Activated naive CD4-positive, alpha-beta T cell treated with anti-CD3 and anti-CD28 coated beads for 36 hours (primary cell): Measurements from ENCODE around the gene TNFAIP1. TPM values are rescaled to one million over a fixed set of nuclear protein-coding genes. Genes with fewer than 3 reads are reported as not detected.
A peak's percentile ranks its signal among the peaks of the same experiment; 100 is the strongest.
"Not testable (repeated sequence)": the region's sequence is repeated elsewhere in the genome, so short reads cannot be mapped to it uniquely, and the experiment has no call there.

ENCODE experiments used
- CTCF ChIA-PET: fragments of 350-600 bp; sonication (Branson Sonifier 250); formaldehyde crosslinking; loops from one replicate; lab custom pipeline; 2021; ENCODE audit warnings: antibody characterized with exemption; lab: Charles Lee
- DNase-seq: peaks from one replicate; pipeline ENCODE4 v3.0.0-alpha.2; 2020
- H3K27ac Mint-ChIP-seq: one replicate; pipeline ENCODE4 v1.8.0; 2021; ENCODE audit warnings: mild to moderate bottlenecking, mixed read lengths
- H3K27me3 Mint-ChIP-seq: one replicate; pipeline ENCODE4 v1.8.0; 2021; ENCODE audit warnings: low read depth, mixed read lengths
- H3K36me3 Mint-ChIP-seq: one replicate; pipeline ENCODE4 v1.8.0; 2021; ENCODE audit warnings: low read depth, mixed read lengths
- H3K4me1 Mint-ChIP-seq: one replicate; pipeline ENCODE4 v1.8.0; 2021; ENCODE audit warnings: low read depth, mixed read lengths
- H3K4me3 Mint-ChIP-seq: one replicate; pipeline ENCODE4 v1.8.0; 2021; ENCODE audit warnings: mild to moderate bottlenecking, moderate library complexity, mixed read lengths
- H3K9me3 Mint-ChIP-seq: one replicate; pipeline ENCODE4 v1.8.0; 2021; ENCODE audit warnings: mixed read lengths
- intact Hi-C: fragments of 100-400 bp; cut with micrococcal nuclease; formaldehyde crosslinking; loops from one replicate; pipeline ENCODE4 v1.15.1; 2023
- total RNA-seq, 2 experiments: library from RNA; stranded (reverse); gene quantifications; one replicate each; pipeline ENCODE4 v1.2.3, GENCODE V29; 2021

Gene TNFAIP1
- total RNA-seq, 2 experiments from 2014 or later, result 18.6 to 18.7 TPM

DNA sequence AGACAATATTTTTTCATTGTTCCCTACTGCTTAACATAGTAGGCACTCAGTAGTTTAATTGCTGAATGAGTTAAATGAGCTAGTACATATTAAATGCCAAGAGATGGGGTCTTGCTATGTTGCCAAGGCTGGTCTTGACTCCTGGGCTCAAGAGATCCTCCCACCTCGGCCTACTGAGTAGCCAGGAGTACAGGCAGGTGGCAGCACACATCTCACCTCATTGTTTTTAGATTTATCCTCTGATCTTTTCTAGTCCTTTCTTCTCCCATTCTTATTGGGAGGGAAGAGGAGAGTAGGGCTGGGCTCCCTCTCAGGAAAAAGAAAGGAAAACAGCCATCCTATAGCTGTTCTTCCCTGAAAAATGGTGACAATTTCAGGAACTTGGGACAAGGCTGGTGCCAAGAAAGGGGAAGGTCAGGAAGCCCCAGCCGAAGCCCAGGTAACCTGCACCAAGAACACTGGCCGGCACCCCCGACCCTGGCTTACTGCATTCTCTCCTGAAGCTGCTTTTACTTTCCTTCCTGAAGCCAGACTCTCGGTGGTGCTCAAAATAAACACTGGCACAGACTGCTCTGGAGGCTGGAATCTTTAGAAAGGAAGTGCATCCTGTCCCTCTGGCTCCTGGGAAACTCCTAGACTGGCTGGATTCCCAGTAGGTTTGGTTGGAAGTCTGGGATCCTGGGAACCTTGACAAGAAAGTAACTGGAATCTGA, 2.7 kb downstream of the TNFAIP1 start:
- Mint-ChIP-seq H3K9me3 (no peaks in the 10 kb centered on the region), H3K4me1 (peaks cover 31% of the 10 kb centered on the region), H3K4me3 (no peak overlapping the region), H3K27me3 (no peaks in the 10 kb centered on the region), H3K27ac (no peak overlapping the region), H3K36me3 (peaks cover 6% of the 10 kb centered on the region)
- DNase-seq, result no peak
- CTCF ChIA-PET, result interaction anchor here (0.9 to 1.1 kb wide), 3 partner anchors 19 to 87 kb away, joined by 3 to 4 read pairs (median 3); partner anchors contain the start of gene POLDIP2
- intact Hi-C loops, result loop anchor here (5.0 to 10.0 kb wide), 2 partner anchors 234 to 293 kb away; partner anchors contain the start of genes NLK and PIGS

GRCh38 chr17:28338769-28339212, 3.2 kb downstream of the TNFAIP1 start:
- not testable (repeated sequence) for H3K9me3 Mint-ChIP-seq, H3K4me3 Mint-ChIP-seq, DNase-seq, H3K27ac Mint-ChIP-seq, H3K27me3 Mint-ChIP-seq, H3K36me3 Mint-ChIP-seq
- CTCF ChIA-PET, result interaction anchor here (1.0 kb wide), 1 partner anchor 78 kb away, joined by 4 read pairs; no protein-coding TSS in a partner anchor
- H3K4me1 Mint-ChIP-seq, result peaks cover 31% of the 10 kb centered on the region
- intact Hi-C loops, result loop anchor here (5.0 to 10.0 kb wide), 2 partner anchors 234 to 294 kb away; partner anchors contain the start of genes NLK and PIGS

- no peak overlapping the region for H3K4me3 Mint-ChIP-seq
- intact Hi-C loops, result loop anchor here (5.0 to 10.0 kb wide), 2 partner anchors 233 to 295 kb away; partner anchors contain the start of genes NLK and PIGS
- H3K36me3 Mint-ChIP-seq, result peaks cover 9% of the 10 kb centered on the region
- H3K4me1 Mint-ChIP-seq, result peaks cover 26% of the 10 kb centered on the region
- no peak overlapping the region for H3K27ac Mint-ChIP-seq
- no peak for DNase-seq
- CTCF ChIA-PET, result no interaction called here
- no peaks in the 10 kb centered on the region for H3K9me3 Mint-ChIP-seq
- H3K27me3 Mint-ChIP-seq, result no peaks in the 10 kb centered on the region
These were observed 3.9 kb downstream of the TNFAIP1 start for GRCh38 chr17:28339431-28339830.

- Mint-ChIP-seq H3K36me3 (peaks cover 9% of the 10 kb centered on the region), H3K4me3 (no peak overlapping the region), H3K4me1 (peaks cover 21% of the 10 kb centered on the region), H3K27me3 (no peaks in the 10 kb centered on the region), H3K27ac (no peak overlapping the region), H3K9me3 (no peaks in the 10 kb centered on the region)
- CTCF ChIA-PET, result interaction anchor here (1.1 kb wide), 1 partner anchor 89 kb away, joined by 3 read pairs; no protein-coding TSS in a partner anchor
- intact Hi-C loops, result no loop called here
- DNase-seq, result no peak
These were observed 4.8 kb downstream of the TNFAIP1 start for GRCh38 chr17:28340374-28340773.

GRCh38 chr17:28341516-28341915, 6.0 kb downstream of the TNFAIP1 start:
- peaks cover 16% of the 10 kb centered on the region for H3K4me1 Mint-ChIP-seq
- H3K27ac Mint-ChIP-seq, result no peak overlapping the region
- CTCF ChIA-PET, result no interaction called here
- no peaks in the 10 kb centered on the region for H3K27me3 Mint-ChIP-seq
- H3K36me3 Mint-ChIP-seq, result peaks cover 9% of the 10 kb centered on the region
- intact Hi-C loops, result no loop called here
- DNase-seq, result no peak
- no peak overlapping the region for H3K4me3 Mint-ChIP-seq
- H3K9me3 Mint-ChIP-seq, result no peaks in the 10 kb centered on the region

GRCh38 chr17:28342313-28342712, 6.8 kb downstream of the TNFAIP1 start:
- intact Hi-C loops, result no loop called here
- Mint-ChIP-seq H3K36me3 (peaks cover 12% of the 10 kb centered on the region), H3K27me3 (no peaks in the 10 kb centered on the region), H3K27ac (no peak overlapping the region), H3K4me1 (peaks cover 9% of the 10 kb centered on the region), H3K9me3 (no peaks in the 10 kb centered on the region), H3K4me3 (no peak overlapping the region)
- CTCF ChIA-PET, result no interaction called here
- no peak for DNase-seq

DNA sequence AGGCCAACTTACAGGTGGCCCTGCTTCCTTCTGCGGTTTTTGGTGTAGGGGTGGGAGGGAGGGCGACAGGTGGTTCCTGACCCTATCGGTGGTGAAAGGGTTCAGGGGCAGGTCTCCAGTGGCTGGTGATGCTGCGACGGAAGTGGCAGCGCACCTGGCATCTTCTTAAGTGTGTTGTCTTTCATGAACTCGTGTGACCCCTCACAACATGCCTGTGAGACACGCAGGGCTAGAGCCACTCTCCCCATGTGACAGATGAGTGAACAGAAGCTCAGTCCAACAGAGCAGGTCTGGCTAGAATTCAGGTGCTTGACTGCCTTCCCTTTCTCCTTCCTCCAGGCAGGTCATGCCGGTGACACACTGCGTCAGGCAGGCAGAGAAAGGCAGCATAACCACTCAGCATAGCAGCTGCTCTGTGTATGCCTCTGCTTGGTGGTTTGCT, 8.0 kb downstream of the TNFAIP1 start:
- H3K4me3 Mint-ChIP-seq, result no peak overlapping the region
- peaks cover 19% of the 10 kb centered on the region for H3K36me3 Mint-ChIP-seq
- intact Hi-C loops, result no loop called here
- H3K9me3 Mint-ChIP-seq, result no peaks in the 10 kb centered on the region
- H3K27me3 Mint-ChIP-seq, result no peaks in the 10 kb centered on the region
- DNase-seq, result no peak
- H3K27ac Mint-ChIP-seq, result no peak overlapping the region
- CTCF ChIA-PET, result interaction anchor here (0.5 kb wide), 1 partner anchor 19 kb away, joined by 3 read pairs; no protein-coding TSS in a partner anchor
- H3K4me1 Mint-ChIP-seq, result peaks cover 4% of the 10 kb centered on the region

DNA sequence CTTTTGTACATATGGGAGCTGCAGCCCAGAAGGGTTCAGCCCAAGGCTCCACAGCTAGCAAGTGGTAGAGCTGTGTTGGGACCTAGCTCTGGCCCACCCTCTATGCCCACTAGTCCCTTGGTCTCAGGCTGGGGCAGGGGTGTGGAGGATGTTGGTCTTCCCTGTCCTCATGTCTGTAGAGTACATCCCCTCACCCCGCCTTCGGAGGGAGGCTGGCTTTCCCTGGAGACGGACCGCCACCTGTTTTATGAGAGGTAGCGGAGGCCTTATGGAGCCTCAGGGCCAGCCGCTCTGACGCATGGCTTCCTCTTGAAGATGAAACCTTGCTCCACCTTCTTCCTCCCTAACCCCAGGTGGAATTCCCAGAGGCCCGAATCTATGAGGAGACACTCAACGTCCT, 8.4 kb downstream of the TNFAIP1 start:
- Mint-ChIP-seq H3K27me3 (no peaks in the 10 kb centered on the region), H3K36me3 (peaks cover 23% of the 10 kb centered on the region), H3K9me3 (no peaks in the 10 kb centered on the region), H3K4me3 (no peak overlapping the region), H3K4me1 (peaks cover 2% of the 10 kb centered on the region), H3K27ac (peak overlapping the region; percentile 30)
- CTCF ChIA-PET, result interaction anchor here (0.5 kb wide), 1 partner anchor 18 kb away, joined by 3 read pairs; no protein-coding TSS in a partner anchor
- intact Hi-C loops, result no loop called here
- no peak for DNase-seq

DNA sequence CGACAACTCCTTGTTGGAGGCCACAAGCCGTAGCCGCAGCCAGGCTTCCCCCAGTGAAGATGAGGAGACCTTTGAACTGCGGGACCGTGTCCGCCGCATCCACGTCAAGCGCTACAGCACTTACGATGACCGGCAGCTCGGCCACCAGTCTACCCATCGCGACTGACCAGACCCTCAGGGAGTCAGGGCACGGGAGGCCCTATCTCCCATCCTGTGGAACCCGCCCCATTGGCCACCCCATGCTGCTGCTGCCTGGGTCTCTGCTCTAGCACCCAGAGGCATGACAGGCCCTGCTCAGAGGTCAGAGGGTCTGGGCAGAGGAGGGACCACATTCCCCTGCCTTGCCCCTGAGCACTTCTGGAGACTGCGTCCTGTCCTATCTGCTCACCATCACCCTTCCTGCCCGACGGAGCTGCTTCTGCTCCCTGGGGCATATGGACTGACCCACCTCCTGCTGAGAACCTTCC, 8.9 kb downstream of the TNFAIP1 start:
- intact Hi-C loops, result no loop called here
- H3K4me1 Mint-ChIP-seq, result peaks cover 2% of the 10 kb centered on the region
- H3K9me3 Mint-ChIP-seq, result no peaks in the 10 kb centered on the region
- H3K27ac Mint-ChIP-seq, result peak overlapping the region; percentile 30
- H3K27me3 Mint-ChIP-seq, result no peaks in the 10 kb centered on the region
- H3K36me3 Mint-ChIP-seq, result peaks cover 23% of the 10 kb centered on the region
- no peak overlapping the region for H3K4me3 Mint-ChIP-seq
- no peak for DNase-seq
- CTCF ChIA-PET, result no interaction called here

DNA sequence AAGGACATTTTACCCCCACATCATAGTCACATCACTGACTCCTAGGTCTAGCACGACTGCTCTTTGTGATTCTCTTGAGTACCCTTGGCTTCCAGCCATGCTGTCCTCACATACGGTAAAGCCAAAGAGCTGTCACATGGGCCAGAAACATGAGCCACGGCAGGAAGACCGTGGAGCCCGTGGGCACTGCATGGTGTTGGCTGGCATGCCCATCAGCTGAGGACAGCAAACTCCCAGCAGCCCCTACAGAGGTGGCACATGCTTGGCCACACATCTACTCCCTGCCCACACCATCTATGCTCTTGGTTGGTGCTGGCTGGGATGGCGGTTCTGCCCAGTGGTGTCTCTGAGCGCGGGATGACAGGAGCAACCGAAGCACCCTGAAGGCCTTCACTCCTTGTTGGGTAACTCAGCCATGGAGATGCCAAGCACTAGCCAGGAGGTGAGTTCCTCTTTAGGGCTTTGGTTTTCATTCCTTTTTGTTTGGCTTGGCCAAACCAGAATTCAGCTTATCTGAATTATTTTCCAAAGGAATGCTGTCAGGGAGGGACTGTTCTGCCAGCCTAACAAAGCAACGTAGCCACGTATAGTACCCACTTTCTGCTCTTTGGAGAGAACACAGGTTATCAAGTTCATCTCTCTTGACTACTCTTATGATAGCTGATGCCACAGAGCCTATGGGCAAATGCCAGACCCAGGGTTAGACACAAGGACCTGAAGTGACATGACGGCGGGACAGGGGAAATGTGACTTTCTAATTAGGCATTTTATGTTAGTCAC, 10.0 kb downstream of the TNFAIP1 start:
- Mint-ChIP-seq H3K4me1 (peaks cover 2% of the 10 kb centered on the region), H3K27me3 (no peaks in the 10 kb centered on the region), H3K9me3 (no peaks in the 10 kb centered on the region), H3K27ac (no peak overlapping the region), H3K36me3 (peaks cover 26% of the 10 kb centered on the region), H3K4me3 (no peak overlapping the region)
- no peak for DNase-seq
- intact Hi-C loops, result no loop called here
- CTCF ChIA-PET, result interaction anchor here (0.6 to 1.3 kb wide), 3 partner anchors 10 to 19 kb away, joined by 3 to 5 read pairs (median 3); partner anchors contain the start of gene POLDIP2

DNA sequence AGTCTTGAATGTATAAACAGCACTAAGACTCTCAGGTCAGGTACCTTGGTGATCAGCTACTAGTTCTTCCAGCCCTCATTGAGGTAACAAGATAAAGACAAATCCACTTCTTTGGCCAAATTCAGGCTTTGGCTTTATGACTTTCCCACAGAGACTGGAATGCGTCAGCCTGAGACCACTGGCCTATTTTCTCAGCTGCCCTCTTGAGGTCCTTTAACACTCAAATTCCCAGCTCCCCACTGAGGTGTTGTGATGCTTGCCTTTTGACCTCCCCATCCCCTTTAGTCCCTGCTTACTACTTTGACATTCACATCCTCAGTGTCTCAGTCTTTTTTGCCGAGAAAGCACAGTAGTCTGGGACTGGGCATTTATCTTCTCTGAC, 10.6 kb downstream of the TNFAIP1 start:
- Mint-ChIP-seq H3K9me3 (no peaks in the 10 kb centered on the region), H3K27ac (no peak overlapping the region)

GRCh38 chr17:28346746-28347246, 11.2 kb downstream of the TNFAIP1 start:
- Mint-ChIP-seq H3K9me3 (no peaks in the 10 kb centered on the region), H3K36me3 (peaks cover 31% of the 10 kb centered on the region), H3K4me1 (peaks cover 2% of the 10 kb centered on the region), H3K4me3 (no peak overlapping the region), H3K27me3 (no peaks in the 10 kb centered on the region), H3K27ac (no peak overlapping the region)
- CTCF ChIA-PET, result interaction anchor here (1.3 kb wide), 1 partner anchor 10 kb away, joined by 5 read pairs; the partner anchor contains the start of gene POLDIP2
- intact Hi-C loops, result no loop called here
- no peak for DNase-seq

More for the DNA sequence above, 10.6 kb downstream of the TNFAIP1 start:
- intact Hi-C loops, result no loop called here
- CTCF ChIA-PET, result interaction anchor here (0.6 to 1.3 kb wide), 3 partner anchors 9 to 20 kb away, joined by 3 to 5 read pairs (median 3); partner anchors contain the start of gene POLDIP2
- Mint-ChIP-seq H3K27me3 (no peaks in the 10 kb centered on the region), H3K4me1 (peaks cover 2% of the 10 kb centered on the region), H3K4me3 (no peak overlapping the region), H3K36me3 (peaks cover 29% of the 10 kb centered on the region)
- DNase-seq, result no peak
